NCI-H2196 (cell line): ENCODE results near the gene RHOB.
"Not testable (repeated sequence)": the region's sequence is repeated elsewhere in the genome, so short reads cannot be mapped to it uniquely, and the experiment has no call there.

Experiments
- DNase-seq: peaks from one replicate; lab custom pipeline; 2025; ENCODE audit not compliant: unreplicated experiment; lab: John Stamatoyannopoulos, UW

The RHOB gene

DNA sequence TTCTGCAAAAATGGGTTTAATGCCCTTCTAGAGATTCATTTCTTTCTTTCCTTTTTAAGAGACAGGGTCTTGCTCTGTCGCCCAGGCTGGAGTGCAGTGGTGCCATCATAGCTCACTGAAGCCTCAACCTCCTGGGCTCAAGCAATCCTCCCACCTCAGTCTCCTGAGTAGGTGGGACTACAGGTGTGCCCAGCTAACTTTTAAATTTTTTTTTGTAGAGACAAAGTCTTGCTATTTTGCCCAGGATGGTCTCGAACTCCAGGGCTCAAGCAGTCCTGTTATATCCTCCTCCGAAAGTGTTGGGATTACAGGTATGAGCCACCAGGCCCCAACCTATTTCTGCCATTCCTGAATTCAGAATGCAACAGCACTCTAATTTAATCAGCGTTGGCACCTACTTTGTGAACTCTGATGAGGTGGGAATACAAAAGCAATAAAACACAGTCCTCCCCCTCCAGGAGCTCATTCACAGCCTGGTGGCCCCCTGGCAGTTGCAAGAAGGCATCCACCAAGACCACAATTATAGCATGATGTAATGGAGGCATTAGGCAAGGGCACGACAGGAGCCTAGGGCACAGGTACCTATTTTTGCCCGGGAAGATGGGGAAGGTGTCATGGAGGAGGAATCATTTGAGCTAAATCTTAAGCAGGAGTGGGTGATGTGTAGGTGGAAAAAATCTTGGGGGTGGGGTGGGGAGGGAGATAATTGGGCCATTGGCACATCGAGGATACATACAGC, 5.1 kb downstream of the RHOB start:
- no peak for DNase-seq

DNA sequence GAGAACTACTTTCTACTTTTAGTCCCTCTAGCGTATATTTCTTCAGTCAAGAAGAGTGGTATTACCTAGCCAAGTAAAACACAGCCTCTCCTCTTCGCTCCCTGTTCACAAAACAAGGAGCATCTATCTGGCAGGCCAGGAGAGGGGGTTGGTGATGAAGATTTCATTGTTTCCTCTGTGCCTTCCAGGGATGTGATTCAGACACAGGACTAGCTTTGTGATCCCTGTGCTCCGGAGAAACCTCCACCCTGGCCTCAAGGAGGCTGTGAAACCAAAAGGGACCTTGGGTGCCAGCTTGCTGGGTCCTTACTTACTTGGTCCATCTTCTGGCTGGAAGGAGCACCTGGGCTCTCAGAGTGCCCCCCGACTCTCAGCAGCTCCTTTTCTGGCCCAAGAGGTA, 5.7 kb downstream of the RHOB start:
- no peak for DNase-seq

DNA sequence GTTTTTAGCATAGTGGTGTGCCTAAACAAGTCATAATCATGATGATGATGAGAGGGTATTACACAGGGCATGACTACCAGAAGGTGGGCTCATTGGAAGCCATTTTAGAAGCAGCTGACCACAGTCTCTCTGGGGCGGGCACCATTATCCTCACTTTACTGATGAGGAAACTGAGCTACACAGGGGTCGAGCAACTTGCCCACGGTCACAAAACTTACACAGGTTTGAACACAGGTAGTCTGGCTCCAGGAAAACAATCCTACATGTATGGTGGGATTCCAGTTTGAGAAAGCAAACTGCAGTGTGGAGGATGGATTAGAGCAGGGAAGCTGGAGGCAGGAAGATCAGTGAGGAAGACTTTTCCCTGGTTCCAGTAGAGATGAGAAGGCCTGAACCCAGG, 6.2 kb downstream of the RHOB start:
- no peak for DNase-seq

DNA sequence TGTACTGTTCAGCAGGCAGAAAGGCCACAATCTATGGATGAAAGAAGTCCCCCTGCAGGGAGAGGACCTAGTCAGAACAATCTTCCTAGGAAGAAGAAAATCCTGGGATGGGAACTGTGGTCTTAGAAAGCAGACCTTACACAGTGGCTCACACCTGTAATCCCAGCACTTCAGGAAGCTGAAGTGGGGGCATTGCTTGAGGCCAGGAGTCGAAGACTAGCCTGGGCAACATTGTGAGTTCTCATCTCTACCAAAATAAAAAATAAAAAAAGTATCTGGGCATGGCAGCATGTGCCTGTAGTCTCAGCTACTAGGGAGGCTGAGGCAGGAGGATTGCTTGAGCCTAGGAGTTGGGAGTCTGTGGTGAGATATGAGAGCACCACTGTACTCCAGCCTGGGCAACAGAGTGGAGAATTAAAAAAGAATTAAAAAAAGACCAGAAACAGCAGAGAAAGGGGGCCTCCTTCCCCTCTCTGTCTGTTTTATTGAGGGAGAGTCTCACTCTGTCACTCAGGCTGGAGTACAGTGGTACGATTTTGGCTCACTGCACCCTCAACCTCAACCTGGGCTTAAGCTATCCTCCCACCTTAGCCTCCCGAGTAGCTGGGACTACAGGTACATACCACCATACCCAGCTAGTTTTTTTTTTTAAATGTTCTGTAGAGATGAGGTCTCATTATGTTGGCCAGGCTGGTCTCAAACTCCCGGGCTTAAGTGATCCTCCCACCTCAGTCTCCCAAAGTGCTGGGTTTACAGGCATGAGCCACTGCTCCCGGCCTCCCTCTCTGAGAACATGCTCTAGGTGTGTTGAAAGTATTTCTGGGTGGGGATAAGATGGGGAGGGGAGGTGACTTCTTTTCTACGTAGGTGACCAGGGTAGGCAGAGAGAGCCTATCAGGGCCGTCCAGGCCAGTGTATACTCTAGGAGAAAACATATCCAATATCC, 7.4 kb downstream of the RHOB start:
- no peak for DNase-seq

DNA sequence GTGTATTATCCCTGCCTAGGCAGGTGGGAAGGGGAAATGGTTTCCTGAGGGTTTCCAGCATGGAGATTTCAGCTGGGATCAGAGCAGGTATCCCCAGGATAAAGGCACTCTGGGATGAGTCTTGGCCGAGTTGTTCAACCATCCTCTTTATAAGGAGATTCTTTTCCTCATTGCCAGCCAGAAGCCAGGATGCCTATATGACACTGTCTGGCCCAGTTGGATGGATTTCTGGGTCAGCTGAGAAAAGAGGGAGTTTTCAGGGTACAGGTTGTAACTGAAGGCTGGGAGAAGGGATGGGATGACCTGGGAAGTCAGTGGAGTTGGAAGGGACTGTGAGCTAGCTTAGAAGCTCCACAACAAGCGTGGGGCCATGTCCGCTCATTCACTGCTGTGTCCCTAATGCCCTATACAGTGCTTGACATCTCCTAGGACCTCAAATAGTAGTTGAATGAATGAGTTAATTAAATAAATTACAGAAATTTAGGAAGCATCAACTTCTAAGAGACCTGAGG, 8.3 kb downstream of the RHOB start:
- no peak for DNase-seq

DNA sequence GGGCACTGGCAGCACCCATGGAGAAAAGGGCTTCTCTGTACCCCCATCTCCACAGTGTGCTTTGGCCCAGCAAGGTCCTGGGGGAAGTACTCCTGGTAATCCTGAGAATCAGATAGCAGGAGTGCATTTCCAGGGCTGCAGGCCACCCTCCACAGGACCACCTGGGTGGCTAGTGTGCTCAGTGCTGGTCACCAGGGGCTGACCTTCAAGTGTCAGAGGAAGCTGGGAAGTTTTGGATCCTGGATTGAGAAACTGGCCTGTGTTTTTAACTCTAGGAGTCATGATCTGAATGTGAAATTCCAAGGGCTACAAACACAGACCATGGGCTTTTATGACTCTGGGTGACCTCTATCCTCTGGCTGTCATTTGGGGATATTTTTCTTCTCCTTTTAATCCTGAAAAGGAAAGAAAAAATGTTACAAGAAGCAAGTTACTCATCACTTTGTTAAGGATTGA, 9.3 kb downstream of the RHOB start:
- no peak for DNase-seq

DNA sequence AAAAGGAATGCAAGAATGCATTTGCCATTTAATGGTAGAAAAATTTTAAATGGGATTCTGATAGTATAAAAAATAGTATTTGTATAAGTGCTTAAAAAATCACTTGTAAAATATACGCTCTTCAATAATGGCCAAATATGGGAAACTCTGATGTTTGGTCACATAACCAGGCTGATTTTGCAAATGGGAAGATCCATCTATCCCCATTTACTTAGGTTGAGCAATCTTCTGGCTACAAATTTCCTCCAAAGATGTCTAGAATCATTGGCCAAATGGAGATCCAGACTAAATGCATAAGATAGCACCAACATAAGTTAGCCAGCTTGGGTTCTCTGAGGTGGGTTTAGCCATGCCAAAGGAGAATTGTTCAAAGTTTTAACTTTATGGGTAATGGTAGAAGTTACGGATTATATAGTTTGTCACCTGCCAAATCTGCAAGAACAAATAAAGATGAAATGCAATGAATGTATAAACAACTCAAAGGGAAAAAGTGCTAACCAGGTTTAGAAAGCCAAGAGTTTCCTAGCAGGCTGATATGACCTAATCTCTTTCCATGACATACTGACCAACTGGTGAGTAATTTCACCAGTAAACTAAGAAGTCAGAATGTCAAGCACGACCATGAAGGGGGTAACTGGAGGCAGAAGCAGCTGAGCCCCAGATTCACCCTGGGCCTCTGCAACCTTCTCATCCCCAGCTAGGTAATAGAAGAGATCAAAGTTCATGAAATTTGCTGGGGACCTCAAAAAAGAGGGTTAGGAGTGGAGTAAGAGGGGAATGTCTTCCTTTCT, 10.0 kb downstream of the RHOB start:
- no peak for DNase-seq

DNA sequence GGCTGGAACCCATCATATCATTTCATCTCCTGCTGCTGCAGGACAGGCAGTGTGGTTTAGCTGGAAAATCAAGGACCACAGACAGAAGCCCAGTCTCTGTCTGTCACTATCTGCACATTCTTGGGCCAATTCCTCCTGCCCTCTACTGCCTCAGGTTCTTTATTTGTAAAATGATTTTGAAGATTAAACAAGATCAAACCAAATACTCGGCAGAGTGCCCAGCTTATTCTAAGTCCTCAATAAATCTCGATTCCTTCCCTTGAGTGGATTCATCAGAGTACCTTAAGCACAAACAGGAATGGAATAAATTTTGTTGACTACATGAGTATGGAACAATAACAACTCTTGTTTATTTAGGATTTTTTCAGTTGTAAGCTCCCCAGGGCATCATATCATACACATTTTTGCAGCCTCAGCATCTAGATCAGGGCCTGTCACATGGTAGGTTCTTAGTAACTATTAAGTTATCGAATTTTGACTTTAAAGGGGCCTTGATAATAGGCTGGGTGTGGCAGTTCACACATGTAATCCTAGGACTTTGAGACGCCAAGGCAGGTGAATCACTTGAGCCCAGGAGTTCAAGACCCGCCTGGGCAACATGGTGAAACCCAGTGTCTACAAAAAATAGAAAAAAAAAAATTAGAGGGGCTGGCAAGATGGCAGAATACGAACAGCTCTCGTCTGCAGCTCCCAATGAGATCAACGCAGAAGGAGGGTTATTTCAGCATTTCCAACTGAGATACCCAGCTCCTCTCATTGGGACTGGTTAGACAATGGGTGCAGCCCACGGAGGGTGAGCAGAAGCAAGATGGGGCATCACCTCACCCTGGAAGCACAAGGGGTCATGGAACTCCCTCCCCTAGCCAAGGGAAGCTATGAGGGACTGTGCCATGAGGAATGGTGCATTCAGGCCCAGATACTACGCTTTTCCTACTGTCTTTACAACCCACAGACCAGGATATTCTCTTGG, 11.1 kb downstream of the RHOB start:
- DNase-seq, result no peak

DNA sequence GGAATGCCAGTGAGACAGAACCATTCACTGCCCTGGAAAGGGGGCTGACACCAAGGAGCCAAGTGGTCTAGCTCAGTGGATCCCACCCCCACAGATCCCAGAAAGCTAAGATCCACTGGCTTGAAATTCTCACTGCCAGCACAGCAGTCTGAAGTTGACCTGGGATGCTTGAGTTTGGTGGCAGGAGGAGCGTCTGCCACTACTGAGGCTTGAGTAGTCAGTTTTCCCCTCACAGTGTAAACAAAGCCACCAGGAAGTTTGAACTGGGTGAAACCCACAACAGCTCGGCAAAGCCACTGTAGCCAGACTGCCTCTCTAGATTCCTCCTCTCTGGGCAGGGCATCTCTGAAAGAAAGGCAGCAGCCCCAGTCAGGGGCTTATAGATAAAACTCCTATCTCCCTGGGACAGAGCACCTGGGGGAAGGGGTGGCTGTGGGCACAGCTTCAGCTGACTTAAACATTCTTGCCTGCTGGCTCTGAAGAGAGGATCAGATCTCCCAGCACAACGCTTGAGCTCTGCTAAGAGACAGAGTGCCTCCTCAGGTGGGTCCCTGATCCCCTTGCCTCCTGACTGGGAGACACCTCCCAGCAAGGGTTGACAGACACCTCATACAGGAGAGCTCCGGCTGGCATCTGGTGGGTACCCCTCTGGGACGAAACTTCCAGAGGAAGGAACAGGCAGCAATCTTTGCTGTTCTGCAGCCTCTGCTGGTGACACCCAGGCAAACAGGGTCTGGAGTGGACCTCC, 12.0 kb downstream of the RHOB start:
- not testable (repeated sequence) for DNase-seq

DNA sequence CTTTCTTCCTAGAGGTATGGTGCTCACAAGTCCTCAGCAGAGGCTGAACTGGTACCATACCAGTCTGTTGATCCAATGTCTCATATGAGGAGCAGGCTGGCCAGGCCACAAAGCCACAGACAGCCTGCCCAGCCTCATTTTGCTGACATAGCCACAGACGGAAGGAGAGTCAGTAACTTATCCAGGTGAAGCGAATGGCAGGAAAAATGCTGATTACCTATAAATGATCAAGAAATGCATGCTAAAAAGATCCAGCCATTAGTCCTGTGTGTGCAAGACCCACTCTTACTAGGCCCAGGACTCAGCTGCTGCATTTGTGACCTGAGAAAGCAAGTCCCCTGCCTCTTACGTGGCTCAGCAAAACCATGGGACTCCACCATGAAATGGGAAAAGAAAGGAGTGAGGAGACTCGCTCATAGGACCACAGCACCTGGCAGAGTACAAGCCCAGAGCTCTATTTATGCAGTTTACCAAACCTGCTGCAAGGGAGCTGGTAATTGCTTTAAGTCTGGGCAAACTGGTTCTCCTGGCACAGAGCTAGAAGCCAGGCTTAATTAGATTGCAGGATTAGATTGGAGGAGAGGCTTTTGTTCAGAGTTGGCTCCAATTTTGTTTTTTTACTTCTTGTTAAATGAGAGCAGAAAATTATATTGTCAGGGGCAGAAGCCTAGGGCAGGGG, 19.0 kb downstream of the RHOB start:
- DNase-seq, result peak; percentile 80

DNA sequence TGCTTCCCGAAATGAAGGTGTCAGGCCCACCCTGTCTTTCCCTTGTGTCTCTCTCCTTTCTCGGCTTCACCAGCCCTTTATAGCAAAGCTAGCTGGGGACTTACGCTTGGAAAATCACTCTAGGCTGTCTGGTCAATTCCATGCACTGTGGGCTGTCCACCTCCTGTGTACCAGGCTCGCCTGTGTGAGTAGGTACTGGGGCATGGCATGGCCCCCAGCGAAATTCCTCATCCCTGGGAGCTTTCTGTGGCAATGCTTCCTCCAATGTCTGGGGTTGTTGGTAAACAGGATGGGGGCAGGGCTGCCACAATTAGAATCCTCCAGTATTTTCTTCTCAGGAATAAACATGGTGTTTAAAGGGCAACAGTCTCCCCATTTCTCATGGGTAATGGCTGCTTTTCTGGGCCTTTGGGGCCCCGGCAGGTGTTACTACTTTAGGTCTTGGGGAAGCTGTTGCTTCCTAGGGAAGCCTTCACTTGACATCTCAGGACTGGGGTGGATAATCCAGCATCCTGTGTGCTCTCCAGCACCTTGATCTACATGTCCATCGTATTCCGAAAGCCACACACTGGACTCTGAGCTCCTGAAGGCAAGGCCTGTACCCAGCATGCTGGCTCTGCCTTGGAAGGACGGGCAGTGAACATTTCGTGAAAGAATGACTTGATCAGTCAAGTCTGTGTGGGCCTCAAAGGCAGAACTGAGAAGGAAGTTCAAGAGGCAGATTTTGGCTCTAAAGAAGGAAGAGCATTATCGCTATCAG, 21.1 kb downstream of the RHOB start:
- no peak for DNase-seq

DNA sequence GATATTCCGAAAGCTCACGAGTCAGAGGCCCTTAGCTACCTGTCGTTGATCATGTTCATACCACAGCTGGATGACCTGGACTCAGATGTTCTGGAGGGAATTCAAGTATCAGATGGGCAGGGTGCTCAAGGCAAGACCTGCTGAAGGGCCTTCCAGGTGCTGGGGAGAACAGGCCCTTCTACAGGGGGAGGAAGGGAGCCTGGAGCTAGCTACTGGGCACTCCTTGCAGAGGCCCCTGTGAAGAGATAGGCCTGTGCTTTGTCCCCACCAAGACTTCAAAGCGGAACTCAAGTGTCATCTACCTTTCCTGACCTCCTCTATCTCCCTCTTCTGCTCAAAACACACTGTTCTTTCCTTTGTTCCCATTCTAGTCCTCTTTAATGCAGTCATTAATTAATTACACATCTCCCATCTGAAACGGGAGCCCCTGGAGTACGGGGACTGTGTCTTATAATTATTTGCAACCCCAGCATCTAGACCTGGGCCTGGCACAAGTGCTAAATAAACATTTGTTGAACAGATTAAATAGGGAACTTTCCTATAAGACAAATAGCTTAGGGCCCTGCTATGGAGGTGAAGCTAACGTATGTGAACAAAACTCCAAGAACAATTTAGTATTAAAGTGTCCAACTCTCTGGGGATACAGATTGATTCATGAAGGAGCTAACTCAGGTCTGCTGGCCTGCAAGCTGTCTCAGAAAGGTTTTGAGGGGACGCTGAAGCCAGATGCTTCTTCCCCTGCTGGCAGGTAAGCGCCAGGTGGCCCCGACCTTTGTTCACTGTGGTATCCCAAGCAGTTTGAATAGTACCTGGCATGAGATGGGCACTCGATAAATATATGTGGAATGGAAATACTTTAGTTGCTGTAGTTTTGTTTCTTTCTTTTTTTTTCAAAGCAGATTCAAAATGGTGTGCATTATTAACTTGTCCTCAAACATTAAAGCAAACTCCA, 22.0 kb downstream of the RHOB start:
- DNase-seq, result no peak

DNA sequence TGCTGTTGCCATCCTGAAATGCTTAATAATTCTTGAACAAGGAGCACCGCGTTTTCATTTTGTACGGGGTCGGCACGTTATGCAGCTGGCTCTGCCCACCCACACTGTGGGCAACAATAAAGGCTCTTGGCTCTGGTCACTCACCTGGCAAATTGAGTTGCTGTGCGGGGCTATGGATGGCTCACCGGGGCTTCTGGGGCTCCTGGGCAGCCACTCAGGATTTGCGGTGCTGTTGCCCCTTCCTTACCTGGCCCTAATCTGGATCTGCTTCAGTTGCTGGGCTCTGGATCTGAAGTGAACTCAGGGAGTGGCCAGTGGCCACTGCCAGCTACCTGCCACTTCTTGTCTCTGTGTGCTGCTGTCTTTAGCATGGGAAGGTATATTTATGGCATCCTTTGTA, 22.7 kb downstream of the RHOB start:
- no peak for DNase-seq

DNA sequence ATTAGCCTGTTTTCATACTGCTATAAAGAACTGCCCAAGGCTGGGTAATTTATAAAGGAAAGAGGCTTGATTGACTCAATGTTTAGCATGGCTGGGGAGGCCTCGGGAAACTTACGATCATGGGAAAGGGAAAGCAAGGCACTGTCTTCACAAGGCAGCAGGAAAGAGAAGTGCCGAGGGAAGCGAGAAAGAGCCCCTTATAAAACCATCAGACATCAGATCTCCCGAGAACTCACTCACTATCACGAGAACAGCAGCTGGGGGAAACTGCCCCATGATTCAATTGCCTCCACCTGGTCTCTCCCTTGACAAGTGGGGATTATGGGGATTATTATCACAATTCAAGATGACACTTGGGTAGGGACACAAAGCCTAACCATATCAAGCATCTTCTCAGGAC, 23.3 kb downstream of the RHOB start:
- no peak for DNase-seq

DNA sequence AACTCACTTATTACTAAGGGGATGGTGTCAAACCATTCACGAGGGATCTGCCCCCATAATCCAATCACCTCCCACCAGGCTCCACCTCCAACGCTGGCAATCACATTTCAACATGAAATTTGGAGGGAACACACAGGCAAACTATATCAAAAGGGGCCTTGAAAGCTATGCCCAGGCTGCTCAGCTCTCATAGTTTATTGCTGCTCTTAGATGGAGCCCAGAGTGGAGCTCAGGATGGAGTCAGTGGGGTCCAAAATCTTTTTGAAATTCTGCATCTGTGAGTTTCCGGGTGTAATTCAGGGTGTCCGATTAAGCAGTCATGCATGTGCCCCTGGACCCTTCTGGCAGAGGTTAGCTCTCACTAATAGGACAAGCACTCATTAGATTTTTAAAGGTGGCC, 24.3 kb downstream of the RHOB start:
- no peak for DNase-seq

DNA sequence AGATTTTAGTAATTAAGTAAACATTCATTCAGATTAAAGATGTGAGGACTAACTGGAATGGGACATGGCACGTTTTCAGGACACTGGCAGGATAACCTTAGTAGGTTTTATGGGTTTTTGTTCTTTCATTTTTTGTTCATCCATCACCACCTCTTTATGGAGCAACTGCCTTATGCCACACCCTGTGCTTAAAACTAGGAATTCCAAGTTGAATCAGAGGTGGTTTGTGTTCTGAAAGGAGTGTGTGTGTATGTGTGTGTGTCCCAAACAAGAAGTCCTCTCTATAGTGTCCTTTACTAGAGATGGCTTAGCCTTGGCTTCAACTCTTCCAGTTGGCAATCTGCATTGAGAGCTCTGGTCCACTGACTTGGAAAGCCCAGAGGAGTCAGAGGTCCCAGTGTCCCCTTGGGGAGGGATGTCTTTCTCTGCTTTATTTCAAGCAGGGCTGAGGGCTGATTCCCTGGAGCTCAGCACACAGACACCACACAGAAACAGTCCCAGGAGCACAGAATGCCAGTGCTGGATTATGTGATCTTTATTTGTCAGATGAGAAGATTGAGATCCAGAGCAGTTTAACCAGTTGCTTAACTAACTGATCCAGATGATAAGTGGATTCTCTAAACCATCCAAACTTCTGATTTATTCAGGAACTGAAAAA, 25.2 kb downstream of the RHOB start:
- no peak for DNase-seq
